Parathyroid adenoma (tissue), 2 donors: ENCODE data around the gene FUT1.

Experiments
- H2AFZ ChIP-seq: fragments of 300-600 bp; sonication (generic); one replicate; pipeline ENCODE4 v1.7.0; 2017; ENCODE audit warnings: antibody characterized with exemption, mild to moderate bottlenecking
- H3K27ac ChIP-seq: fragments of 300-600 bp; sonication (generic); one replicate; pipeline ENCODE4 v1.7.0; 2017
- H3K27me3 ChIP-seq: fragments of 300-600 bp; sonication (generic); one replicate; pipeline ENCODE4 v1.7.0; 2017; ENCODE audit warnings: low read length; ENCODE audit not compliant: control insufficient read depth, insufficient read depth
- H3K36me3 ChIP-seq: fragments of 300-600 bp; sonication (generic); one replicate; pipeline ENCODE4 v1.7.0; 2017; ENCODE audit warnings: low read length; ENCODE audit not compliant: control insufficient read depth, insufficient read depth
- H3K4me1 ChIP-seq: fragments of 300-600 bp; sonication (generic); one replicate; pipeline ENCODE4 v1.7.0; 2017; ENCODE audit warnings: control low read depth
- H3K4me2 ChIP-seq: fragments of 300-600 bp; sonication (generic); one replicate; pipeline ENCODE4 v1.7.0; 2017; ENCODE audit warnings: low read length
- H3K4me3 ChIP-seq: fragments of 300-600 bp; sonication (generic); one replicate; pipeline ENCODE4 v1.7.0; 2017; ENCODE audit warnings: low read depth, low read length
- H3K79me2 ChIP-seq: fragments of 300-600 bp; sonication (generic); one replicate; pipeline ENCODE4 v1.7.0; 2017; ENCODE audit warnings: control low read depth
- H3K9ac ChIP-seq: fragments of 300-600 bp; sonication (generic); one replicate; pipeline ENCODE4 v1.7.0; 2017; ENCODE audit warnings: mild to moderate bottlenecking
- H3K9me3 ChIP-seq: fragments of 300-600 bp; sonication (generic); one replicate; pipeline ENCODE4 v1.7.0; 2017; ENCODE audit warnings: low read length; ENCODE audit not compliant: control insufficient read depth
- CTCF ChIP-seq: fragments of 300-600 bp; sonication (generic); IDR thresholded peaks from one replicate; pipeline ENCODE4 v1.7.0; 2017; ENCODE audit warnings: antibody characterized with exemption, mild to moderate bottlenecking
- donor health status: primary hyperparathyroidism.

The FUT1 gene

GRCh38 chr19:48752496-48753365, at the start of gene FUT1:
Gene FUT1 (minus strand): TSS chr19:48752641. CDS start chr19:48751281, 1,360 bp downstream.
- TF ChIP-seq CTCF, result peak; percentile 15
- Histone ChIP-seq H3K27ac (peak within 1 kb of the TSS; percentile 64), H3K27me3 (no peaks in the 10 kb centered on the region), H2AFZ (peak within 1 kb of the TSS; percentile 90), H3K4me2 (peak within 1 kb of the TSS; percentile 83), H3K4me1 (peaks cover 4% of the 10 kb centered on the region), H3K9ac (peak within 1 kb of the TSS; percentile 41), H3K4me3 (peak within 1 kb of the TSS; percentile 62), H3K79me2 (peaks cover 3% of the 10 kb centered on the region), H3K36me3 (no peaks in the 10 kb centered on the region), H3K9me3 (no peaks in the 10 kb centered on the region)

GRCh38 chr19:48799358-48800300, 47.2 kb upstream of the FUT1 start:
- no peaks in the 10 kb centered on the region for H3K79me2 ChIP-seq
- H3K4me3 ChIP-seq, result no peak overlapping the region
- H3K36me3 ChIP-seq, result no peaks in the 10 kb centered on the region
- H2AFZ ChIP-seq, result no peak overlapping the region
- no peak overlapping the region for H3K9ac ChIP-seq
- no peaks in the 10 kb centered on the region for H3K27me3 ChIP-seq
- H3K4me1 ChIP-seq, result peaks cover 10% of the 10 kb centered on the region
- TF ChIP-seq CTCF, result no peak
- H3K9me3 ChIP-seq, result no peaks in the 10 kb centered on the region
- no peak overlapping the region for H3K4me2 ChIP-seq
- H3K27ac ChIP-seq, result no peak overlapping the region

- no peak for TF ChIP-seq CTCF
- Histone ChIP-seq H3K9me3 (no peaks in the 10 kb centered on the region), H3K9ac (no peak overlapping the region), H3K36me3 (no peaks in the 10 kb centered on the region), H3K79me2 (no peaks in the 10 kb centered on the region), H3K4me3 (no peak overlapping the region), H3K27ac (no peak overlapping the region), H3K4me1 (peaks cover 13% of the 10 kb centered on the region), H3K27me3 (no peaks in the 10 kb centered on the region), H2AFZ (no peak overlapping the region), H3K4me2 (no peak overlapping the region)
These were observed 46.5 kb upstream of the FUT1 start for GRCh38 chr19:48798937-48799336.

- Histone ChIP-seq H3K4me1 (peaks cover 13% of the 10 kb centered on the region), H3K4me3 (no peak overlapping the region), H3K4me2 (no peak overlapping the region), H2AFZ (no peak overlapping the region), H3K27ac (no peak overlapping the region), H3K36me3 (no peaks in the 10 kb centered on the region), H3K9ac (no peak overlapping the region), H3K9me3 (no peaks in the 10 kb centered on the region), H3K79me2 (no peaks in the 10 kb centered on the region), H3K27me3 (no peaks in the 10 kb centered on the region)
- no peak for TF ChIP-seq CTCF
These were observed 44.7 kb upstream of the FUT1 start for GRCh38 chr19:48797103-48797502.
